GM12891 (cell line): ENCODE data around the gene EYS.

Experiments
- DNase-seq: peaks from one replicate; pipeline ENCODE4 v3.0.0; 2011; ENCODE audit warnings: low spot score; ENCODE audit not compliant: insufficient read length
- FAIRE-seq: peaks from 2 replicates; lab custom pipeline; 2011; peaks lifted over from hg19 to GRCh38; lab: Jason Lieb, UNC
- PAX5 ChIP-seq: IDR thresholded peaks from 2 replicates; pipeline ENCODE4 v1.6.1; 2011; ENCODE audit warnings: low read length, moderate library complexity, mild to moderate bottlenecking; ENCODE audit not compliant: insufficient read depth, severe bottlenecking
- POLR2A ChIP-seq: IDR thresholded peaks from 2 replicates; pipeline ENCODE4 v1.6.1; 2011; ENCODE audit warnings: low read depth, low read length, control low read depth
- POLR2AphosphoS5 ChIP-seq: IDR thresholded peaks from 2 replicates; pipeline ENCODE4 v1.6.1; 2011; ENCODE audit warnings: low read depth, low read length, control low read depth
- POU2F2 ChIP-seq: IDR thresholded peaks from 2 replicates; pipeline ENCODE4 v1.6.1; 2011; ENCODE audit warnings: low read depth, mild to moderate bottlenecking, control low read depth, low read length, moderate library complexity
- SPI1 ChIP-seq: IDR thresholded peaks from 2 replicates; pipeline ENCODE4 v1.6.1; 2011; ENCODE audit warnings: low read depth, low read length, control low read depth
- TAF1 ChIP-seq: IDR thresholded peaks from 2 replicates; pipeline ENCODE4 v1.6.1; 2011; ENCODE audit warnings: low read depth, low read length, control low read depth

EYS gene

DNA sequence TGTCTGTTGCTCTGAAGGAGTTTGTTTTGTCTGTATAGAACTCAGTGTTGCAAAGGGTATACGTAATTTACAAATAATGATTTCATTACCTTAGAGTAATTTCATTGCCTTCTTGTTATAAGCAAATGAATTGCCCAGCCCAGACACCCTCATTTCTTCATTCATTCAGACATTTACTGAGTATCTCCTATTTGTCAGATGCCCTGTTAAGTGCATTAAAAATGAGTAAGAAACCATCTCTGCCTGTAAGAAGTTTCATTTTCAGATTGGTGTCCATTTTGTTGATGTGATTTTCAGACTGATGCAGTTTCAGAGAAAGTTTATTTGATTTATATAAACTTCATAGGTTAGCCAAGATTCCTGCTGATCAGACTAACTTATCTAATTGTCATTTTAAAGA lies 1642.1 kb downstream of the EYS start:
- no peak for FAIRE-seq
- DNase-seq: no peak
- TF ChIP-seq TAF1 (no peak), POLR2A (no peak), PAX5 (no peak)

DNA sequence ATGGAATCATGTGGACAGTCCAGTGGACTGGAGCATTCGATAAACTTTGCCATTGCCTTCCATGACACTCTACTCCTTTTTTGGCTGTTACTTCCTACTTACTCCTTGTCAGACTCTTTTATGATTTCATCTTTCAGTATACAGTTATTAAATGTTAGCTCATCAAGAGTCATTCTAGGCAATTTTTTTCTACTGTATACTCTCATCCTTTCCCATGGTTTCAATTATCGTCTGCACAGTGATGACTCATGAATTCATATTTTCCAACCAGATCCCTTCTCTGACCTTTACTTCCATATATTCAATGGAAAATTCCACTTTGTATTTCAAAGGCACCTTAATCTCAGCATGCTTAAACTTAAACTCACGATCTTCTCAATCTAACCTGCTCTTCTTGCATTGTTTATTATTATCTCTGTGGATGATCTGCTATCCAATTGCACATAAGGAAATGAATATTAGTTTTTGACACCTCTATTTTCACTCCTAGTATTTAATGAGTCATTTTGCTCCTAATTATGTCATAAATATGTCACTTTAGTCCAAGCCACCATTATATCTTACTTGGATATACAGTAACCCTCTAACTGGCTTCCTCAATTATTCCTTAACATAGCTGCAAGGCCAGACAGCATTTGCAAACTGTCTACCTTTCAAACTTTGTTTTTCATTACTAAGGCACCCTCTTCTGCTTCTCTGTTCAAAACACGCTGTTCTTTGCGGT lies 1643.9 kb downstream of the EYS start:
- TF ChIP-seq PAX5: no peak
- no peak for TF ChIP-seq SPI1
- no peak for TF ChIP-seq POLR2A
- TF ChIP-seq TAF1: no peak
- no peak for TF ChIP-seq POU2F2
- TF ChIP-seq POLR2AphosphoS5: no peak
- DNase-seq (no peak), FAIRE-seq (no peak)

DNA sequence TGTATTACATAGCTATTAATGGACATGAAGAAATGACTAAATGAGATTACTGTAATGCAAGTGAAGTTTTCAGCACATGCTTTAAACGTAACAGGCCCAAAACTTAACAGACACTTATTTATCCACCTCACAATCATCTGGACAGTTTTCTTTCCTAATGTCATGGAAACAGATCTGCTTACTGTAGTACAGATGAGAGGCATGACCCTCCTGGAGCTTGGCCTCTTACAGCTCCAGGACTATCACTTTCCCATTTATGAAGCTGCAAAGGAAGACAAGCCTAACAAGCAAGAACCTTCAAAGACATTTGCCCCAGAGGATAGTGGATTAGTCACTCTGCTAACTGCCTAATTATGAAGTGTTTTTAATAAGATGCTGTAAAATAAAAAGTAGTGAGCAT lies 1652.2 kb downstream of the EYS start:
- FAIRE-seq: no peak
- TF ChIP-seq SPI1 (no peak), POLR2AphosphoS5 (no peak), POLR2A (no peak), TAF1 (no peak), PAX5 (no peak), POU2F2 (no peak)
- DNase-seq: no peak

DNA sequence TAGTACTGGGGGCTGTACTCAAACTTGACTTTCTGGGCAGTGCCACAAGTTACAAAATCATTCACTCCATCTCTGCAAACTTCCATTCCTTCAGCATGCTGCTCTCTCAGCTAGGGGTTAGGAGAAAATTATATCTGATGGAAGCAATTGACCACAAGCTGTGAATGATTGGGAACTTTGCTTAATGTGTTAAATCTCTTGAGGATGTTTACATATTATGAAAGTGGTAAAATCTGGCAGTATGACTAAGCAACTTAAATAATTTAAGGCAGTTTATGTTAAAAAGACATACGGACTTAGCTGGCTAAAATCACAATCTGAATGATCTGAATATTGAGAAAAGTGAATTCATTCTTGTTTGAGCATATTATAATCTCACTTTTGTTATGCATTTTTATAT lies 1656.4 kb downstream of the EYS start:
- no peak for FAIRE-seq
- TF ChIP-seq PAX5 (no peak), POU2F2 (no peak), POLR2A (no peak)
- no peak for DNase-seq

DNA sequence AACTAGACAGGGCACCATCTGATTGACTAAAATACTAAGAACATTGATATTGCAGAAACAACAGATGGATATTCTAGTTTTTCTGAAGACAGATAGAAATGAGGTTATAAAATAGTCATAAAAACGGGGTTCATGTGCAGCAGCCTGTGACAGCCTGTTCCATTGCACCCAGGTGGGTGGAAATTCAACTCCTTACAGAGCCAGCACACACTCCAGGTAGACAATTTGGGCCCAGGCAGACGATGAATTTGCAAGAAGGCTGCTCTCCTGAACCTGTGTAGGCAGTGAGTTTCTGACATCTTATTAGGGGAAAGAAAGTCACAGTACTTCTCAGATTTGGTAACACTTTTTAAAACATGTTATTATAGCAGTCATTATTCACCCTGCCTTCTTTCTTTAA lies 1657.3 kb downstream of the EYS start:
- no peak for TF ChIP-seq POU2F2
- TF ChIP-seq POLR2AphosphoS5: no peak
- TF ChIP-seq TAF1: no peak
- TF ChIP-seq POLR2A: no peak
- no peak for TF ChIP-seq PAX5
- no peak for TF ChIP-seq SPI1
- DNase-seq (no peak), FAIRE-seq (no peak)

DNA sequence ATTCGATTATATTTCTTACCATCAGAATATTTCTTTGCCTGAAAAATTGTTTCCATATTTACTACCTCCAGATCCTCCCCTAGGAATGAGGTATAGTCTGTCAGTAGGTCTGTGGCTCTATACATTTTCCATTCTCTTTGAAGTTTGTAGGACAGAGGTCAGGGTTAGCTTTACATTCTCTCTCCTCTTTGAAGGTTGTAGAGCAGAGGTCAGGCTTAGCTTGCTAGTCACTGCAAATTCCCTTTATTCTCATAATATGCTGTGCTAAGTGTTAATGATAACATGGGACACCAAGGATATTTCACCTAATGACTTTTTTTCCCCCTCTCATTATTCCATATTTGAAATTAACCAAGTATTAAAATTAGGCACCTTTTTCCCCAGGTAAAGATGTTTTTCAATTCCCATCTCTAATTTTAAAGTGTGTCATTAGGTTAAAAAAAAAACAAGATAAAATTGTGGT lies 1660.2 kb downstream of the EYS start:
- no peak for FAIRE-seq
- no peak for DNase-seq
- TF ChIP-seq POU2F2 (no peak), SPI1 (no peak), TAF1 (no peak), PAX5 (no peak), POLR2A (no peak), POLR2AphosphoS5 (no peak)

DNA sequence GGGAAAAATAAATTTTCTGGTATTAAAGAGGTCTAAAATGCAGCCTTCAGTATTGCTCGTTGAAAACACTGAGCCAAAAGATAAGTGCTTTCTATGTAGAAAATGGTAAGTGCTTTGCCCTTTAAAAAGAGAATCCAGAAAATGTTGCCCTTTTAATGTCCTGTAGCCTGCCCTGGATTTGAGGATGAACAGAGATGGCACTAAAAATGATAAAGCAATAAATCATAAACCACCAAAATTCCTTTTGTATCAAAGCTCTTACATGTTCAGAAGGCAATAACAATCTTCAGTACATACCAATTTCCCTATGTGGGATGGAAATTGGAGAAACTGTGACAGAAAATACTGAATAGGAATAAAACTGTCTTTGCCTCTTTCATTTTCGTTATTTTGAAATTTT lies 1665.7 kb downstream of the EYS start:
- no peak for TF ChIP-seq PAX5
- no peak for TF ChIP-seq POU2F2
- no peak for TF ChIP-seq POLR2AphosphoS5
- no peak for TF ChIP-seq SPI1
- no peak for TF ChIP-seq TAF1
- TF ChIP-seq POLR2A: no peak
- DNase-seq (no peak), FAIRE-seq (no peak)

DNA sequence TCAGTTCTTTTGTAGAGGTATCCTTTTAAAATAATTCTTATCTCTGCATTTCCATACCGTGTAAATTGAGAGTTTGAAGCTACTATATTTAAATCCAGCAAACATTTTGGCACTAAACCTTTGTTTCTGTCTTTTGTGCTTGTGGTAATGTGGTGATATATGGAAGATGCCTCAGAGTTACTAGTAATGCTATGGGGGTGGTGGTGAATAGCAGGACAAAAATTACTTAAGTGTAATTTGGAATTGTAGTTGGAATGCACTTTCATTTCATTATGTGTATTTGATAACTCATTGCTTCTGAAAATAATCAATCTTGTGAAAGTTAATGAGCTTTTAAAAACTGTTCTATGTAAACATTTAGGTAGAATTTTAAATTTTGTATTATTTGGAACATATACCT lies 1666.9 kb downstream of the EYS start:
- TF ChIP-seq POLR2AphosphoS5 (no peak), SPI1 (no peak), POLR2A (no peak), TAF1 (no peak), POU2F2 (no peak), PAX5 (no peak)
- no peak for FAIRE-seq
- DNase-seq: no peak

DNA sequence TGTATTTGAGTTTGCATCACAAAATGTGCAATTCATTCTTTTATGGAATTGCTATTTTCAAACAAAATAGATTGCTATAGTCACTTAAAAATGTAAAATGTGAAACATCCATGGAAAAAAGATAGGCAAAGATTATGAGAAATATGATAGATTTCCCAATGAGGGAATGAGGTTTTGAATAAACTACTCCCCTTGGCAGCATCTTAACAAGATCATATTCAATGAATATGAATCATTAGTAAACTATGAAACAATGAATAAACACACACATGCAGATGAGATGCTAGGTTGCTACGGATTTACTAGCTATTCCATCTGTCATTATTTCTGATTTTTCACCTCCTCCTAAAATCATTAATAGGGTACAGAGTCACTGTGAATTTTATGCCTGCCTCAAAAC lies 1669.6 kb downstream of the EYS start:
- TF ChIP-seq SPI1 (no peak), POU2F2 (no peak), PAX5 (no peak), TAF1 (no peak), POLR2A (no peak), POLR2AphosphoS5 (no peak)
- no peak for FAIRE-seq
- DNase-seq: no peak

DNA sequence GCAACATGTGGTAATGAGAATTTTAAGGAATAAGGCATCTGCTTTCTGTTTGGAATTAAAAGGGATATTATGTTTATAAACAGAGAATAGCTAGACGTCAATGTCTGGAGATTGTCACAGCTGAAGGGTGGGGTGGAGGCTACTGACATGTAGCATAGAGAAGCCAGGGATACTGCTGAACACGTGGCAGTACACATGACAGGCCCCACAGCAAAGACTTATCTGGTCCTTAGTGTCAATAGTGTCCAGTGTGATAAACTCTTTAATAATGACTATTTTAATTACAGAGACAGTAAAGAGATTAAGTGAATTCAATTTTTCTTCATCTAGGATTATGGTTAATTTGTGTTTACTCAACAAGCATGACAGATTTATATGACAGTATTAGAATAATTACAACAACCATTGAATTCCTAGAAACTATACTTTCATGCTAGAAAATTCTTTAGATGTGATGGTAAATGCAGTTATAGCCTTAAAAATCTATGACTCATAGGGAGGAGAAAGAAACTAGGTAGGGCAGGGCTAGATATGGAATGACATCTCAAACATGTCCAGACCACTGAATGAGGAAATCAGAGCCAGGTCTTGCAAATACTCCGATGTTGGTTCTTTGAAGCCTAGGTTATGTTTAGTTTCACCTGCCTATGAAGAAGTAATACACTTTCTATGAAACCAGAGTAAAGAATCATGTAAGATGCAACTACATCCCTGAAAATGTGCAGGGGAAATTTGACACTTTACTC lies 1671.9 kb downstream of the EYS start:
- no peak for TF ChIP-seq POU2F2
- TF ChIP-seq TAF1: no peak
- TF ChIP-seq POLR2AphosphoS5: no peak
- TF ChIP-seq POLR2A: no peak
- TF ChIP-seq PAX5: no peak
- no peak for TF ChIP-seq SPI1
- FAIRE-seq (no peak), DNase-seq (no peak)
